Gastroesophageal sphincter (tissue), 3 donors: ENCODE data around the gene GLT8D1.

Experiments
- EP300 ChIP-seq: sonication (generic); formaldehyde crosslinking; IDR thresholded peaks from one replicate; pipeline ENCODE4 v1.6.1; 2017; ENCODE audit warnings: antibody characterized with exemption, mild to moderate bottlenecking
- POLR2A ChIP-seq, 2 donors: fragments of 450-650 bp; IDR thresholded peaks; one replicate each; pipeline ENCODE4 v1.6.1; 2017; ENCODE audit warnings: antibody characterized with exemption in 2 of 2, mild to moderate bottlenecking in 2 of 2, moderate library complexity in 1 of 2
- POLR2AphosphoS5 ChIP-seq: sonication (generic); formaldehyde crosslinking; IDR thresholded peaks from one replicate; pipeline ENCODE4 v1.6.1; 2017; ENCODE audit warnings: antibody characterized with exemption
- TF ChIP-seq, protein P1 (sequence below), 4 experiments: fragments of 200-600 bp in 2 of 4; fragments of 450-650 bp in 2 of 4; sonication (generic) in 1 of 4; IDR thresholded peaks; one replicate each; pipeline ENCODE4 v1.5.1; 2017 to 2019; ENCODE audit warnings: antibody characterized with exemption in 4 of 4, mild to moderate bottlenecking in 2 of 4, moderate library complexity in 2 of 4

DNA sequence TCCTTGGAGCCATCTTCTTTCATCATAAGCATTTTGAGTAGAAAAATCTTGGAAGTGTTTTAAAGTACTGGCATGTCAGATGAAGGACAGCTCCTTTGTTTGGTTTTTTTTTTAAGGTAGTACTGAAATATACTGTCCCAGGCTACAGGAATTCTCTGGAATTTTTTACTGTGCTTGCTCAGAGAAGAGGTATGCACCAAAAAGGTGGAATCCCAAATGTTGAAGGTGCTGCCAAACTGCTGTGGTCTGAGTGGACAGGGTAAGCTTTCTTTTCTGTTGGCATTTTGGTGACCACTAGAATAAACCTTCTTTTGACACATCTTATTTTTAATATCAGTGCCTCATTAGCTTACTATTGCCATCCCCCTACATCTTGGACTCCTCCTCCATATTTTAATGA is 12.5 kb downstream of the GLT8D1 start:
- TF ChIP-seq, protein P1, sequence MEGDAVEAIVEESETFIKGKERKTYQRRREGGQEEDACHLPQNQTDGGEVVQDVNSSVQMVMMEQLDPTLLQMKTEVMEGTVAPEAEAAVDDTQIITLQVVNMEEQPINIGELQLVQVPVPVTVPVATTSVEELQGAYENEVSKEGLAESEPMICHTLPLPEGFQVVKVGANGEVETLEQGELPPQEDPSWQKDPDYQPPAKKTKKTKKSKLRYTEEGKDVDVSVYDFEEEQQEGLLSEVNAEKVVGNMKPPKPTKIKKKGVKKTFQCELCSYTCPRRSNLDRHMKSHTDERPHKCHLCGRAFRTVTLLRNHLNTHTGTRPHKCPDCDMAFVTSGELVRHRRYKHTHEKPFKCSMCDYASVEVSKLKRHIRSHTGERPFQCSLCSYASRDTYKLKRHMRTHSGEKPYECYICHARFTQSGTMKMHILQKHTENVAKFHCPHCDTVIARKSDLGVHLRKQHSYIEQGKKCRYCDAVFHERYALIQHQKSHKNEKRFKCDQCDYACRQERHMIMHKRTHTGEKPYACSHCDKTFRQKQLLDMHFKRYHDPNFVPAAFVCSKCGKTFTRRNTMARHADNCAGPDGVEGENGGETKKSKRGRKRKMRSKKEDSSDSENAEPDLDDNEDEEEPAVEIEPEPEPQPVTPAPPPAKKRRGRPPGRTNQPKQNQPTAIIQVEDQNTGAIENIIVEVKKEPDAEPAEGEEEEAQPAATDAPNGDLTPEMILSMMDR (IDR thresholded peaks at IDR 0.05) = no peak
- TF ChIP-seq POLR2A (IDR thresholded peaks at IDR 0.05) (no peak), POLR2AphosphoS5 (no peak), EP300 (no peak)
